Activated CD4-positive, alpha-beta memory T cell treated with anti-CD3 and anti-CD28 coated beads for 36 hours (primary cell): ENCODE measurements around the gene B3GNT5. TPM values are rescaled to one million over a fixed set of nuclear protein-coding genes. Genes with fewer than 3 reads are reported as not detected.

Experiments
- CTCF ChIA-PET: fragments of 350-600 bp; sonication (Branson Sonifier 250); formaldehyde crosslinking; loops from one replicate; lab custom pipeline; 2021; ENCODE audit warnings: antibody characterized with exemption, inconsistent platforms; lab: Charles Lee
- POLR2A ChIA-PET: fragments of 350-600 bp; sonication (Branson Sonifier 250); formaldehyde crosslinking; loops from one replicate; lab custom pipeline; 2021; ENCODE audit warnings: antibody characterized with exemption; lab: Charles Lee
- DNase-seq: peaks from one replicate; pipeline ENCODE4 v3.0.0-alpha.2; 2020
- H3K27ac Mint-ChIP-seq: one replicate; pipeline ENCODE4 v1.8.0; 2021; ENCODE audit warnings: mixed read lengths
- H3K27me3 Mint-ChIP-seq: one replicate; pipeline ENCODE4 v1.8.0; 2021; ENCODE audit warnings: mixed read lengths
- H3K36me3 Mint-ChIP-seq: one replicate; pipeline ENCODE4 v1.8.0; 2021; ENCODE audit warnings: mixed read lengths
- H3K4me1 Mint-ChIP-seq: one replicate; pipeline ENCODE4 v1.8.0; 2021; ENCODE audit warnings: low read depth, mixed read lengths
- H3K4me3 Mint-ChIP-seq: one replicate; pipeline ENCODE4 v1.8.0; 2021; ENCODE audit warnings: mild to moderate bottlenecking, mixed read lengths
- H3K9me3 Mint-ChIP-seq: one replicate; pipeline ENCODE4 v1.8.0; 2021; ENCODE audit warnings: mixed read lengths
- intact Hi-C: fragments of 100-400 bp; cut with micrococcal nuclease; formaldehyde crosslinking; loops from one replicate; pipeline ENCODE4 v1.15.1; 2023
- total RNA-seq, 2 experiments: library from RNA; stranded (reverse); gene quantifications; one replicate each; pipeline ENCODE4 v1.2.3, GENCODE V29; 2021

B3GNT5 gene
- total RNA-seq, 2 experiments from 2014 or later = 12.7 to 12.9 TPM

DNA sequence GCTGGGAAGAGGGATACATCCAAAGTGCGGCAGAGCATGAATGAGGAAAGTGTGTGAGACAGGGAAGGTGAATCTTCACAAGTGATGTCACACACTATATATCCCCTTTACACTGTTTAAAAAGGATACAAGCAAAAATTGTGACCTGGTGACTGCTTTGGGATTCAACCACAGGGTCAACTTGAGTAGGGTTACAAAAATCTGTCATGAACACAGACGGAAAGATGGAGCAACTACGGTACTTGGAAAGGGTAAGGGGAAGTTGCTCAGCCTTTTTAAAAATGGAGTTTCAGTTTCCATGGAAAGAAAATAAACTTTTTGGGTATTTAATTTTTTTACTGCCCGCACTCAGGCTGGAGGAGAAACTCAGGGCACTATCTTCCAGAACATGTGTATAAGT lies 60.3 kb downstream of the B3GNT5 start:
- peaks cover 2% of the 10 kb centered on the region for H3K36me3 Mint-ChIP-seq
- intact Hi-C loops = no loop called here
- H3K4me1 Mint-ChIP-seq = no peaks in the 10 kb centered on the region
- DNase-seq = no peak
- ChIA-PET CTCF (no interaction called here), POLR2A (no interaction called here)
- H3K9me3 Mint-ChIP-seq = no peaks in the 10 kb centered on the region
- no peak overlapping the region for H3K4me3 Mint-ChIP-seq
- H3K27ac Mint-ChIP-seq = no peak overlapping the region
- no peaks in the 10 kb centered on the region for H3K27me3 Mint-ChIP-seq

GRCh38 chr3:183313764-183314163 lies 60.7 kb downstream of the B3GNT5 start:
- intact Hi-C loops = no loop called here
- no peaks in the 10 kb centered on the region for H3K9me3 Mint-ChIP-seq
- POLR2A ChIA-PET = no interaction called here
- no peak overlapping the region for H3K27ac Mint-ChIP-seq
- no peak for DNase-seq
- CTCF ChIA-PET = no interaction called here
- no peaks in the 10 kb centered on the region for H3K27me3 Mint-ChIP-seq
- peaks cover 2% of the 10 kb centered on the region for H3K36me3 Mint-ChIP-seq
- H3K4me3 Mint-ChIP-seq = no peak overlapping the region
- peaks cover under 1% of the 10 kb centered on the region for H3K4me1 Mint-ChIP-seq

DNA sequence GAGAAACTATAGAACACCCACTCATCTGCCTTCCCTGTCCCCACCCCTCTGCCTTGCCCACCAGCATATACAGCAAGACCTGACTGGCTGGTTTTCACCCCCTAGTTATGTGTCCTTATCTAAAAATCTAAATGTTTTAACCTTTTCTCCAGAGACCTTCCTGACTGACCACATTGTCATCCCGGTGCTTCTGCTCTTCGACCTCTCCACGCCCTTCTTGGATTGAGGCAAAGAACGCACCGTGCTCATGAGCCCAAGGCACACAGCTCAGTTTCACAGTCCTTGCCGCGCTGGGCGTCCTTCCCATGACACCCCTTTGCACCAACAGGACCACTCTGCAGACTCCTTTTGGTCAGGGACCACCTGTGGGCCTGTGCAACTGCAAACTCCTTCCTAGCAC lies 62.7 kb downstream of the B3GNT5 start:
- H3K9me3 Mint-ChIP-seq = no peaks in the 10 kb centered on the region
- DNase-seq = no peak
- no peak overlapping the region for H3K4me3 Mint-ChIP-seq
- H3K27me3 Mint-ChIP-seq = no peaks in the 10 kb centered on the region
- peaks cover 2% of the 10 kb centered on the region for H3K36me3 Mint-ChIP-seq
- H3K27ac Mint-ChIP-seq = no peak overlapping the region
- intact Hi-C loops = no loop called here
- ChIA-PET CTCF (no interaction called here), POLR2A (no interaction called here)
- H3K4me1 Mint-ChIP-seq = peaks cover 13% of the 10 kb centered on the region

DNA sequence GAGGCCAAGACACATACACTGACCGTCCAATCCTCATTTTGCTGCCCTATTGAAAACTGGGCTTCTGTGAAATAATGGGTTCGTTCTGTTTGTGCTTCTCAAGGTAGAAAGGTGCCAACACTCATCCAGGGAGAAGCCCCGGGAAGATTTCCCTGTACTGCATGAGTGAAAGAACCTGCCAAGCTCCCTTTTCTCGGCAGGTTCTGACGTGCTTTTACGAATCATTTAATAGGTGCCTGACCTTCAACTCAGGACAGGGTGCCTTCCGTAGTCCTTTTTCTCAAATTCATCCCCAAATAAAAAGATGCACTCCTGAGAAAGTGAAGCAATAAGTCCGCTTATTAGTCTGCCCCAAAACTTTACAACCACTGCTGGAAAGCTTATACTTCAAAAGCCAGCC lies 64.2 kb downstream of the B3GNT5 start:
- no peak overlapping the region for H3K27ac Mint-ChIP-seq
- H3K27me3 Mint-ChIP-seq = no peaks in the 10 kb centered on the region
- peaks cover 13% of the 10 kb centered on the region for H3K4me1 Mint-ChIP-seq
- intact Hi-C loops = no loop called here
- no peaks in the 10 kb centered on the region for H3K9me3 Mint-ChIP-seq
- H3K36me3 Mint-ChIP-seq = no peaks in the 10 kb centered on the region
- POLR2A ChIA-PET = no interaction called here
- DNase-seq = no peak
- CTCF ChIA-PET = no interaction called here
- no peak overlapping the region for H3K4me3 Mint-ChIP-seq

DNA sequence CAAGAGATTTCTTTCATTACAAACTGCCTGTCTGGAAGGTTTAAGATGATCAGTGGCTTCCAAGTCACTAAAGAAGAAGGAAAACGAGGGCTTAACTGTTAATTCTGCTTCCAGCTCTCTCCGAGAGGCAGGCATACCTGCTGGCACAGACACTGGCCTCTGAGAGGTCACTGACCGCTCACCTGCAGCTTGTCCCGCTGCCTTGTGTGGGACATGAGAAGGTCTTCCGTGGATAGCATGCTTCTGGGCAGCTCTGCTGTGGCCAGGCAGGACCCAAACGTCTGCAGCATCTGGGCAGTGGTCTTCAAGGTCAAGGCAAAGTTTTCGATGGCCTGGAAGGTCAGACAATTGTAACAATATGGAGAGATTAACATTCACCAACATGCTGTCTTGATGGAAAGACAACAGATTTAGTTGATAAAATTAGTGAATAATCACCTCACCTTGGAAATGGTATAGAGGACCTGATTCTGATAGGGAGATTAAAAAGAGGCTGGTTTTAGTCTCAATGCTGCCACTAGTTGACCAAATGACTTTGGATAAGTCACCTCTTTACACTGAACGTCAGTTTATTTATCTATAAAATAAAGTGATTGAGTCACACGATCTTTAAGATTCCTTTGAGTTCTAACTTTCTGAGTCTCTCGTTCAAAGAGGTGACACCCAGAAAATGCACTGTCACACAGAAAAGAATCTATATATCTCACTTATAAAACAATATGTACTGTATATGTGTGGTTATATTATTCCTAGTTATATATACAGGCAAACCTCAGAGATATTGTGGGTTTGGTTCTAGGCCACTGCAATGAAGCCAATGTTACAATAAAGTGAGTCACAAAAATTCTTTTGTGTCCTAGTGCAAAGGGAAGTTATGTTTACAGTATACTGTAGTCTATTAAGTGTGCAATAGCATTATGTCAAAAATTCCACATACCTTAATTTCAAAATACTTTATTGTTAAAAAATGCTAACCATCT lies 65.1 kb downstream of the B3GNT5 start:
- Mint-ChIP-seq H3K27me3 (no peaks in the 10 kb centered on the region), H3K27ac (no peak overlapping the region), H3K4me1 (peaks cover 13% of the 10 kb centered on the region), H3K9me3 (no peaks in the 10 kb centered on the region), H3K4me3 (no peak overlapping the region), H3K36me3 (no peaks in the 10 kb centered on the region)
- POLR2A ChIA-PET = no interaction called here
- CTCF ChIA-PET = no interaction called here
- DNase-seq = no peak
- intact Hi-C loops = no loop called here

DNA sequence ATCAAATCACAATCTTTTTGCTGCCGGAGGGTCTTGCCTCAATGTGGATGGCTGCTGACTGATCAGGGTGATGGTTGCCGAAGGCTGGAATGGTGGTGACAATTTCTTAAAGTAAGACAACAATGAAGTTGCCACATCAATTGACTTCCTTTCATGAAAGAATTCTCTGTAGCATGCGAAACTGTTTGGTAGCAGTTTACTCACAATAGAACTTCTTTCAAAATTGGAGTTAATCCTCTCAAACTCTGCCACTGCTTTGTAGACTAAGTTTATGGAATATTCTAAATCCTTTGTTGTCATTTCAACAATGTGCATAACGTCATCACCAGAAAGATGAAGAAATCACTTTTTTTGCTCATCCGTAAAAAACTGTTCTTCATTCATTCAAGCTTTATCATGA lies 65.8 kb downstream of the B3GNT5 start:
- intact Hi-C loops = no loop called here
- Mint-ChIP-seq H3K9me3 (no peaks in the 10 kb centered on the region), H3K27me3 (no peaks in the 10 kb centered on the region), H3K36me3 (no peaks in the 10 kb centered on the region), H3K27ac (no peak overlapping the region), H3K4me1 (peaks cover 13% of the 10 kb centered on the region), H3K4me3 (no peak overlapping the region)
- CTCF ChIA-PET = no interaction called here
- POLR2A ChIA-PET = no interaction called here
- DNase-seq = no peak

GRCh38 chr3:183319371-183319770 lies 66.3 kb downstream of the B3GNT5 start:
- intact Hi-C loops = no loop called here
- POLR2A ChIA-PET = no interaction called here
- Mint-ChIP-seq H3K36me3 (no peaks in the 10 kb centered on the region), H3K4me3 (no peak overlapping the region), H3K27me3 (no peaks in the 10 kb centered on the region), H3K4me1 (peaks cover 13% of the 10 kb centered on the region), H3K9me3 (no peaks in the 10 kb centered on the region), H3K27ac (no peak overlapping the region)
- CTCF ChIA-PET = no interaction called here
- no peak for DNase-seq

Other genes starting within 250 kb of the B3GNT5 start
- 10 to 100 TPM; 28.4 to 29.7 TPM for gene MCCC1, start 153.8 kb upstream of the B3GNT5 start, total RNA-seq
- 1 to 10 TPM; 7.9 to 8.0 TPM for gene LAMP3, start 90.5 kb upstream of the B3GNT5 start, total RNA-seq
- 1 to 10 TPM; 3.9 to 4.7 TPM for gene MCF2L2, start 175.4 kb downstream of the B3GNT5 start, total RNA-seq